ENCODE measurements around the gene USP25. TPM values are rescaled to one million over a fixed set of nuclear protein-coding genes. Genes with fewer than 3 reads are reported as not detected.

The USP25 gene
- total and polyA plus RNA-seq, 2 donors (not counting 1 experiment from before 2014, with no cell fraction given): 14.2 to 55.5 TPM

DNA sequence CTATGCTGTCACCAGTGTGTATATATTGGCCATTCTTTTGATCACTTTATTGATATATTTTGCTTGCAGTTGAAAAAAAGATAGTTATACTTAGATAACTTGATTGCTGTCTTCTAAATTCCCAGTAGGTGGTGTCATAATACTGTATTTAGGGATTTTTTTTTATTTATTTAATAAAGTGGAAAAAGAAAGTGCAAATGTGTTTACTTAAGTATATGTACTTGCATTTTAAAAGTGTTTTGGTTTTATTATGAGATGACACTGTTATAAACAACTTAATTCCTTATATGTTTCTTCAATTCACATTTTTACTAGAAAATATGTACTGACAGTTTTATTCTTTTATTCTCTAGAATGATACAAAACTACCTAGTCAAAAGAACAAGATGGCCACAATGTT is 164.8 kb downstream of the USP25 start:
- Histone ChIP-seq H3K4me3 (ENCODE audit: control extremely low read depth in 1 of 5, extremely low read depth in 1 of 5, insufficient read depth in 1 of 5, low read depth in 2 of 5, low read length in 4 of 5) (no peak overlapping the region), H3K36me3 (replicated peaks in 1 of 2; ENCODE audit: control extremely low read depth in 1 of 2, control insufficient read depth in 1 of 2, extremely low read depth in 1 of 2, insufficient read depth in 2 of 2, low read length in 1 of 2) (no peaks in the 10 kb centered on the region), H4K20me1 (ENCODE audit: control insufficient read depth, insufficient read depth, low read length, poor library complexity, severe bottlenecking) (no peaks in the 10 kb centered on the region), H3K27me3 (replicated peaks in 1 of 4; ENCODE audit: control extremely low read depth in 1 of 4, control insufficient read depth in 3 of 4, insufficient read depth in 4 of 4, low read length in 3 of 4) (no peaks in the 10 kb centered on the region), H3K79me2 (ENCODE audit: control insufficient read depth, insufficient read depth, low read length) (no peaks in the 10 kb centered on the region), H2AFZ (ENCODE audit: insufficient read depth, low read depth, low read length, poor library complexity, severe bottlenecking) (no peak overlapping the region), H3K4me1 (ENCODE audit: control insufficient read depth in 2 of 2, insufficient read depth in 2 of 2, low read length in 2 of 2) (no peaks in the 10 kb centered on the region), H3K27ac (ENCODE audit: low read length in 2 of 2) (no peak overlapping the region), H3K9me3 (ENCODE audit: control extremely low read depth in 1 of 3, control insufficient read depth in 2 of 3, insufficient read depth in 1 of 3, low read length in 2 of 3) (no peaks in the 10 kb centered on the region), H3K9ac (ENCODE audit: low read length) (no peak overlapping the region), H3K4me2 (replicated peaks; ENCODE audit: low read depth, low read length, poor library complexity, severe bottlenecking) (no peak overlapping the region)
- Mint-ChIP-seq H3K9me3 (ENCODE audit: insufficient read depth) (no peaks in the 10 kb centered on the region), H3K4me3 (no peak overlapping the region), H3K4me1 (no peaks in the 10 kb centered on the region), H3K27me3 (no peaks in the 10 kb centered on the region), H3K27ac (no peak overlapping the region)
- ChIA-PET CTCF (no interaction called here), POLR2A (no interaction called here)
- no peak for TF ChIP-seq EZH2 (IDR thresholded peaks at IDR 0.05; ENCODE audit: borderline replicate concordance, insufficient read depth, low read depth, low read length, poor library complexity, severe bottlenecking)
- TF ChIP-seq, protein P1, sequence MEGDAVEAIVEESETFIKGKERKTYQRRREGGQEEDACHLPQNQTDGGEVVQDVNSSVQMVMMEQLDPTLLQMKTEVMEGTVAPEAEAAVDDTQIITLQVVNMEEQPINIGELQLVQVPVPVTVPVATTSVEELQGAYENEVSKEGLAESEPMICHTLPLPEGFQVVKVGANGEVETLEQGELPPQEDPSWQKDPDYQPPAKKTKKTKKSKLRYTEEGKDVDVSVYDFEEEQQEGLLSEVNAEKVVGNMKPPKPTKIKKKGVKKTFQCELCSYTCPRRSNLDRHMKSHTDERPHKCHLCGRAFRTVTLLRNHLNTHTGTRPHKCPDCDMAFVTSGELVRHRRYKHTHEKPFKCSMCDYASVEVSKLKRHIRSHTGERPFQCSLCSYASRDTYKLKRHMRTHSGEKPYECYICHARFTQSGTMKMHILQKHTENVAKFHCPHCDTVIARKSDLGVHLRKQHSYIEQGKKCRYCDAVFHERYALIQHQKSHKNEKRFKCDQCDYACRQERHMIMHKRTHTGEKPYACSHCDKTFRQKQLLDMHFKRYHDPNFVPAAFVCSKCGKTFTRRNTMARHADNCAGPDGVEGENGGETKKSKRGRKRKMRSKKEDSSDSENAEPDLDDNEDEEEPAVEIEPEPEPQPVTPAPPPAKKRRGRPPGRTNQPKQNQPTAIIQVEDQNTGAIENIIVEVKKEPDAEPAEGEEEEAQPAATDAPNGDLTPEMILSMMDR (IDR thresholded peaks at IDR 0.05): peak; percentile 1
- DNase-seq (no peak), ATAC-seq (ENCODE audit: low read depth) (no peak)
- intact Hi-C loops (cut with micrococcal nuclease): no loop called here

DNA sequence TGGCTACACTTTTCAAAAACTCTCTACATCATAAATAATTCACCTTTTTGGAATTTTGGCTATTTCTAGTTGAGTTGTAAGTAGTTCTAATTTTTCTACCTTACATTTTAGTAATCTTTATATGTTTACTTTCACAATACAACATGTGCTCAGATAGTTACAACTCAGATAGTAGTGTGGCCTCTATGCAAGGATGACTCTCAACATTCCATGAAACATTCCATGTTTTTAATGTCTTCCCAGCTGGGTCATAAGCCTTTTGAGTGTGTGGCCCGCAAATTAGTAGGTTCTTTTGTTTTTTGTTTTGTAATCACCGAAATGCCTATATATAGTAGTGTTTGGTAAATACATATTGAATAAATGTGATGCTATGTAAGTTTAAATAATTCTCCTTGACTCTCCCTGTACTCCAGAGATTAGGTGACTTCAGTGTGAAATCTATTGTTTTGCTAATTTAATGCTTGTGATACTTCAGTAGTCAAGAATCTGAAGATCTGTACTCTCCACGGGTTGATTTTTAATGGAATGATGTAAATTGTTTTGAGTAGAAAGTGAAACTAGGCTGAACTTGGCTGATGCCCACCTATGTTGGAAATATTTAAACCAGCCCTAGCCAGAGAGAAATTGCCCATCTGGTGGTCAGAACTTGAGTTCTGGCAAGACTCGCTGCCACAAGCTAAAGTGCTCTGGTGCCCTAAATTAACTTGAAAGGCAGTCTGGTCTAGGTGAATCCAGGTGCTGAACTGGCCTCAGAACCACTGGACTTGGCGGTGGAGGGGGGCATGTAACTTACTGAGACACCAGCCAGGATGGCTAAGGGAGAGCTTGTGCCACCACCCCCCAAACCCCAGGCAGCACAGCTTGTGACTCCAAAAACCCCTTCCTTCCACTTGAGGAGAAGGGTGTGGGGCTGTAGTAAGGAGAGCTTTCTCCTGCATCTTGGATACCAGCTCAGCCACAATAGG is 165.6 kb downstream of the USP25 start:
- no peaks in the 10 kb centered on the region for H3K27me3 Mint-ChIP-seq
- no peak for TF ChIP-seq EZH2 (IDR thresholded peaks at IDR 0.05; ENCODE audit: borderline replicate concordance, insufficient read depth, low read depth, low read length, poor library complexity, severe bottlenecking)
- TF ChIP-seq, protein P1 (IDR thresholded peaks at IDR 0.05): no peak
- no peak overlapping the region for H3K4me3 Mint-ChIP-seq
- H3K4me1 Mint-ChIP-seq: no peaks in the 10 kb centered on the region
- H3K36me3 ChIP-seq (replicated peaks in 1 of 2; ENCODE audit: control extremely low read depth in 1 of 2, control insufficient read depth in 1 of 2, extremely low read depth in 1 of 2, insufficient read depth in 2 of 2, low read length in 1 of 2): no peaks in the 10 kb centered on the region
- no peak overlapping the region for H3K9ac ChIP-seq (ENCODE audit: low read length)
- H2AFZ ChIP-seq (ENCODE audit: insufficient read depth, low read depth, low read length, poor library complexity, severe bottlenecking): no peak overlapping the region
- H3K9me3 Mint-ChIP-seq (ENCODE audit: insufficient read depth): peaks cover 6% of the 10 kb centered on the region
- intact Hi-C loops (cut with micrococcal nuclease): no loop called here
- no peak overlapping the region for H3K4me2 ChIP-seq (replicated peaks; ENCODE audit: low read depth, low read length, poor library complexity, severe bottlenecking)
- ChIA-PET CTCF (no interaction called here), POLR2A (no interaction called here)
- H3K4me1 ChIP-seq (ENCODE audit: control insufficient read depth in 2 of 2, insufficient read depth in 2 of 2, low read length in 2 of 2): no peaks in the 10 kb centered on the region
- H3K27ac Mint-ChIP-seq: no peak overlapping the region
- no peaks in the 10 kb centered on the region for H3K79me2 ChIP-seq (ENCODE audit: control insufficient read depth, insufficient read depth, low read length)
- no peak overlapping the region for H3K27ac ChIP-seq (ENCODE audit: low read length in 2 of 2)
- no peak overlapping the region for H3K4me3 ChIP-seq (ENCODE audit: control extremely low read depth in 1 of 5, extremely low read depth in 1 of 5, insufficient read depth in 1 of 5, low read depth in 2 of 5, low read length in 4 of 5)
- H3K9me3 ChIP-seq (ENCODE audit: control extremely low read depth in 1 of 3, control insufficient read depth in 2 of 3, insufficient read depth in 1 of 3, low read length in 2 of 3): no peaks in the 10 kb centered on the region
- H3K27me3 ChIP-seq (replicated peaks in 1 of 4; ENCODE audit: control extremely low read depth in 1 of 4, control insufficient read depth in 3 of 4, insufficient read depth in 4 of 4, low read length in 3 of 4): no peaks in the 10 kb centered on the region
- no peak for DNase-seq
- H4K20me1 ChIP-seq (ENCODE audit: control insufficient read depth, insufficient read depth, low read length, poor library complexity, severe bottlenecking): no peaks in the 10 kb centered on the region
- no peak for ATAC-seq (ENCODE audit: low read depth)
- 97% methylated on average over 3 of the region's 5 CpGs for WGBS (ENCODE audit: insufficient coverage)

All from B cell (primary cell).